PC-3 (cell line): ENCODE measurements around the gene GPBP1L1.

Experiments
- EZH2 ChIP-seq: fragments of 300-600 bp; sonication (generic); IDR thresholded peaks from one replicate; pipeline ENCODE4 v1.6.1; 2017; ENCODE audit warnings: antibody characterized with exemption, mild to moderate bottlenecking, low read length; ENCODE audit not compliant: unreplicated experiment
- TF ChIP-seq, protein P1 (sequence below): fragments of 300-600 bp; sonication (generic); conservative IDR thresholded peaks from 2 replicates; pipeline ENCODE4 v1.5.1; 2017; ENCODE audit warnings: antibody characterized with exemption, low read depth, mild to moderate bottlenecking, low read length

- TF ChIP-seq EZH2 = no peak
- TF ChIP-seq, protein P1, sequence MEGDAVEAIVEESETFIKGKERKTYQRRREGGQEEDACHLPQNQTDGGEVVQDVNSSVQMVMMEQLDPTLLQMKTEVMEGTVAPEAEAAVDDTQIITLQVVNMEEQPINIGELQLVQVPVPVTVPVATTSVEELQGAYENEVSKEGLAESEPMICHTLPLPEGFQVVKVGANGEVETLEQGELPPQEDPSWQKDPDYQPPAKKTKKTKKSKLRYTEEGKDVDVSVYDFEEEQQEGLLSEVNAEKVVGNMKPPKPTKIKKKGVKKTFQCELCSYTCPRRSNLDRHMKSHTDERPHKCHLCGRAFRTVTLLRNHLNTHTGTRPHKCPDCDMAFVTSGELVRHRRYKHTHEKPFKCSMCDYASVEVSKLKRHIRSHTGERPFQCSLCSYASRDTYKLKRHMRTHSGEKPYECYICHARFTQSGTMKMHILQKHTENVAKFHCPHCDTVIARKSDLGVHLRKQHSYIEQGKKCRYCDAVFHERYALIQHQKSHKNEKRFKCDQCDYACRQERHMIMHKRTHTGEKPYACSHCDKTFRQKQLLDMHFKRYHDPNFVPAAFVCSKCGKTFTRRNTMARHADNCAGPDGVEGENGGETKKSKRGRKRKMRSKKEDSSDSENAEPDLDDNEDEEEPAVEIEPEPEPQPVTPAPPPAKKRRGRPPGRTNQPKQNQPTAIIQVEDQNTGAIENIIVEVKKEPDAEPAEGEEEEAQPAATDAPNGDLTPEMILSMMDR = no peak
These were observed 65.5 kb downstream of the GPBP1L1 start for GRCh38 chr1:45620588-45621500.
